Measurements from ENCODE around the gene SH3PXD2A. TPM values are rescaled to one million over a fixed set of nuclear protein-coding genes. Genes with fewer than 3 reads are reported as not detected.

The SH3PXD2A gene
- total RNA-seq, 4 donors from 2014 or later: 26.5 to 56.9 (median 33.3) TPM

DNA sequence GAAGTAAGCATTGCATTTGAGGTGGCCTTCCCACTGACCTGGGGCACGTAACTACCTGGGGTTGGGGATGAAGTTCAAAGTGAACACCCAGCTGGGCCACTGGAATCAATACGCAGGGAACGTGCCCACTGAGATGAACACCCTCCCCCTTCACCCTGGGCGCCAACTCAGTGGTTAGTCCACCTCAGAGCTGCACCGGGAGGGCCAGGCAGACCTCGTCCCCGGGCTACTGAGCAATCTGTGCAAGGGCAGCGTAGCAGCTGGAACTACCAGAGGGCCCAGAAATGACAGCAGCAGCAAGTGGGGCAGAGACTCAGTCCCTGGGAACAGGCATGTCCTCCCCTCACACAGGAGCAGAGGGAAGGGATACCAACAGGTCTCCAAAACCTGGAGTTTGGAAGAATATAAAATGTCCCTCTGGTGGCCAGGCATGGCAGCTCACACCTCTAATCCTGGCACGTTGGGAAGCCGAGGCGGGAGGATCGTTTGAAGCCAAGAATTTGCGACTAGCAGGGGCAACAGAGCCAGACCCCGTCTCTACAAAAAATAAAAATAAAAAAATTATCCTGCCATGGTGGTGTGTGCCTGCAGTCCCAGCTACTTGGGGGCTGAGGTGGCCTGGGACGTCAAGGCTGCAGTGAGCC is 143.9 kb downstream of the SH3PXD2A start:
- no peak overlapping the region for H3K27ac ChIP-seq
- DNase-seq: no peak
- H3K4me1 ChIP-seq: peaks cover 0 to 5% (median under 1%) of the 10 kb centered on the region in 4 donors
- TF ChIP-seq POLR2AphosphoS5 (IDR thresholded peaks at IDR 0.05): no peak
- TF ChIP-seq POLR2A (IDR thresholded peaks at IDR 0.05): no peak
- TF ChIP-seq EP300 (IDR thresholded peaks at IDR 0.05; ENCODE audit: low read depth): no peak
- TF ChIP-seq, protein P1, sequence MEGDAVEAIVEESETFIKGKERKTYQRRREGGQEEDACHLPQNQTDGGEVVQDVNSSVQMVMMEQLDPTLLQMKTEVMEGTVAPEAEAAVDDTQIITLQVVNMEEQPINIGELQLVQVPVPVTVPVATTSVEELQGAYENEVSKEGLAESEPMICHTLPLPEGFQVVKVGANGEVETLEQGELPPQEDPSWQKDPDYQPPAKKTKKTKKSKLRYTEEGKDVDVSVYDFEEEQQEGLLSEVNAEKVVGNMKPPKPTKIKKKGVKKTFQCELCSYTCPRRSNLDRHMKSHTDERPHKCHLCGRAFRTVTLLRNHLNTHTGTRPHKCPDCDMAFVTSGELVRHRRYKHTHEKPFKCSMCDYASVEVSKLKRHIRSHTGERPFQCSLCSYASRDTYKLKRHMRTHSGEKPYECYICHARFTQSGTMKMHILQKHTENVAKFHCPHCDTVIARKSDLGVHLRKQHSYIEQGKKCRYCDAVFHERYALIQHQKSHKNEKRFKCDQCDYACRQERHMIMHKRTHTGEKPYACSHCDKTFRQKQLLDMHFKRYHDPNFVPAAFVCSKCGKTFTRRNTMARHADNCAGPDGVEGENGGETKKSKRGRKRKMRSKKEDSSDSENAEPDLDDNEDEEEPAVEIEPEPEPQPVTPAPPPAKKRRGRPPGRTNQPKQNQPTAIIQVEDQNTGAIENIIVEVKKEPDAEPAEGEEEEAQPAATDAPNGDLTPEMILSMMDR (IDR thresholded peaks at IDR 0.05): peak in 2 of 5 experiments; percentile 8 to 18
- H3K4me3 ChIP-seq: no peak overlapping the region
- intact Hi-C loops (cut with DNase I; ENCODE audit: low total_unique reads) (no loop called here), in situ Hi-C loops (cut with MboI; ENCODE audit: low pct_ligation_motif_present in 1 of 4, low pct_unique_long_range_greater_than_20kb in 1 of 4, low sequenced_read_pairs in 3 of 4) (loop anchor here in 3 of 4 donors (5.0 to 10.0 kb wide), 2 partner anchors 151 to 153 kb away; no protein-coding TSS in a partner anchor)
- H3K36me3 ChIP-seq: no peaks in the 10 kb centered on the region
- WGBS, 2 donors (ENCODE audit: low coverage in 1 of 2): 81 to 87% methylated on average over 7 to 15 of the region's 15 CpGs
- no peaks in the 10 kb centered on the region for H3K27me3 ChIP-seq
- no peaks in the 10 kb centered on the region for H3K9me3 ChIP-seq

DNA sequence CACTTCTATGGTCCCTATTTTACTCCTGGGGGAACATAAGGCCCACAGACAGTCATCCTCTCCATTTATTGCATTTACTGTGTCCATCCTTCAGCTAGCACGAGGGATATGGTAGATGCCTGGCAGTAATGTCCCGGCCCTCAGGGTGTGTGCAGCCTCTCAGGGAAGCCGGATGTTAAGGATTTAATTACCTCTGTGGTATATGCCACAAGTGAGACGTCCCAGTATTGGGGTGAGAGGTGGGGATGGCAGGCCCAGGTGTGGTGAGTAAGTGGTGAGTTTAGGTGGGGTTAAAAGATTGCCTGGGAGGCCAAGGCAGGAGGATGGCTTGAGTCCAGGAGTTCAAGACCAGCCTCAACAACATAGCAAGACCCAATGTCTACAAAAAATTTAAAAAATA is 144.9 kb downstream of the SH3PXD2A start:
- no peak overlapping the region for H3K4me3 ChIP-seq
- no peak for DNase-seq
- H3K27me3 ChIP-seq: no peaks in the 10 kb centered on the region
- peaks cover 0 to 4% (median 0%) of the 10 kb centered on the region in 4 donors for H3K4me1 ChIP-seq
- WGBS, 2 donors (ENCODE audit: low coverage in 1 of 2): 27 to 59% methylated on average over 2 to 4 of the region's 4 CpGs
- no peak for TF ChIP-seq EP300 (IDR thresholded peaks at IDR 0.05; ENCODE audit: low read depth)
- TF ChIP-seq POLR2A (IDR thresholded peaks at IDR 0.05): no peak
- TF ChIP-seq, protein P1 (IDR thresholded peaks at IDR 0.05): no peak
- no peak for TF ChIP-seq POLR2AphosphoS5 (IDR thresholded peaks at IDR 0.05)
- H3K36me3 ChIP-seq: no peaks in the 10 kb centered on the region
- H3K9me3 ChIP-seq: no peaks in the 10 kb centered on the region
- intact Hi-C loops (cut with DNase I; ENCODE audit: low total_unique reads): no loop called here
- in situ Hi-C loops (cut with MboI; ENCODE audit: low pct_ligation_motif_present in 1 of 4, low pct_unique_long_range_greater_than_20kb in 1 of 4, low sequenced_read_pairs in 3 of 4): loop anchor here in 3 of 4 donors (5.0 to 10.0 kb wide), 2 partner anchors 152 to 154 kb away; no protein-coding TSS in a partner anchor
- H3K27ac ChIP-seq: no peak overlapping the region

DNA sequence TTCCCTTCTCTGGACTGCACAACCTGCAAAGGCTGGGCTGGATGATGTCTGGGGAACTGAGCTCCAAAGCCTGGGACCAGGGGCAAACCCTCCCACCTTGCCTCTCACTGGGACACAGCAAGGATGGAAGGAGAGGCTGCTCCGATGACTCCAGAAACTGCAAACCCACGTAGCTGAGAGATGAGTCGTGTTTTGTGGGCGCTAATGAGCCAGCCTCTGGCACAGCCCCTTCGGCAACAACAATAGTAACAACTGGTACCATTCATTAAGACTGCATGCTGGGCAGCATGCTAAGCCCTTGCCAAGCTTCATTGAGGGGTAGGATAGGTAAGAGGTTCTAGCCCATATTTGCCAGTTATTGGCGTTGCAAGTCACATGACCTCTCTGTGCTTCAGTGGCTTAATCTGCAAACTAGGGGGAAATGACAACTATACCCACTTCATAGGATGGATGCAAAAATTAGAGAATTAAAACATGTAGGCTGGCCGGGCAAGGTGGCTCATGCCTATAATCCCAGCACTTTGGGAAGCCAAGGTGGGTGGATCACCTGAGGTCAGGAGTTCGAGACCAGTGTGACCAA is 145.9 kb downstream of the SH3PXD2A start:
- Histone ChIP-seq H3K36me3 (no peaks in the 10 kb centered on the region), H3K4me1 (peaks cover 0 to 4% (median 0%) of the 10 kb centered on the region in 4 donors), H3K9me3 (no peaks in the 10 kb centered on the region), H3K4me3 (no peak overlapping the region), H3K27me3 (no peaks in the 10 kb centered on the region), H3K27ac (no peak overlapping the region)
- intact Hi-C loops (cut with DNase I; ENCODE audit: low total_unique reads): no loop called here
- in situ Hi-C loops (cut with MboI; ENCODE audit: low pct_ligation_motif_present in 1 of 4, low pct_unique_long_range_greater_than_20kb in 1 of 4, low sequenced_read_pairs in 3 of 4): no loop called here
- TF ChIP-seq EP300 (IDR thresholded peaks at IDR 0.05; ENCODE audit: low read depth) (no peak), POLR2A (IDR thresholded peaks at IDR 0.05) (no peak)
- WGBS, 2 donors (ENCODE audit: low coverage in 1 of 2): 77 to 100% methylated on average over 1 to 8 of the region's 8 CpGs
- DNase-seq: no peak

DNA sequence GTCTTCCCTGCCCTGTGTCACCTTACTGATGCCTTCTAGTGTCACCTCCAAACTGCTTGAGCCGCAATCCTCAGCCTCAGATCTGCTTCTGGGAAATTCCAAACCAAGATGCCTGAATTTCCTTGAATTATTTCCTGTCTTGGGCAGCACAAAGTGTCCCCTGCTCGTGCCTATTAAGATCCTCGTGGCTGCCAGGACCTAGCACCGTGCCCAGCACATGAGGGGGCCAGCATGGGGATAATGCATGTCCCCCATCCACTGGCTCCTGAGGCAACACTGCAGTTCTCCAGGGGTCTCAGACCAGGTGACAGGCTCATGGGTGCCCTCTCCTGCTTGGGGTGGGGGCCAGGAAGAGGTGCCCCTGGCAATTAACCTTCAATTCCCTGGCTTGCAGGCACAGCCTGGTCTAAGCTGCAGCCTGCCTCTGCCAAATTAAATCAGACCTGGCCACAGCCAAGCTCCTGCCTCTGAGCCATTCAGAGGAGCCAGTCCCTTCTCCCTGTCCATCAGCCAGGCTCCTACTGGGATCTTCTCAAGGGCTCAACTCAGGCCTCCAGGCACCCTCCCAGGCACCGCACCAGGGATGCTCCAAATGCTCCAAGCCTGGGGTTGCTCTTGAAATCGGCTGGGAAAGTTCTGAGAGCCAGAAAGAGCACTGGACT is 146.6 kb downstream of the SH3PXD2A start:
- WGBS, 2 donors (ENCODE audit: low coverage in 1 of 2): 73% methylated on average over 6 of the region's 6 CpGs; no CpG with 5 or more reads in 1 of the 2 donors
- DNase-seq: no peak
- Histone ChIP-seq H3K27me3 (no peaks in the 10 kb centered on the region), H3K36me3 (no peaks in the 10 kb centered on the region), H3K9me3 (no peaks in the 10 kb centered on the region), H3K4me1 (peaks cover 0 to 4% (median 0%) of the 10 kb centered on the region in 4 donors), H3K27ac (no peak overlapping the region), H3K4me3 (no peak overlapping the region)
- in situ Hi-C loops (cut with MboI; ENCODE audit: low pct_ligation_motif_present in 1 of 4, low pct_unique_long_range_greater_than_20kb in 1 of 4, low sequenced_read_pairs in 3 of 4): no loop called here
- intact Hi-C loops (cut with DNase I; ENCODE audit: low total_unique reads): no loop called here
- no peak for TF ChIP-seq POLR2A (IDR thresholded peaks at IDR 0.05)
- TF ChIP-seq, protein P1 (IDR thresholded peaks at IDR 0.05): no peak
- no peak for TF ChIP-seq EP300 (IDR thresholded peaks at IDR 0.05; ENCODE audit: low read depth)
- no peak for TF ChIP-seq POLR2AphosphoS5 (IDR thresholded peaks at IDR 0.05)
